Coronary artery (tissue), 2 donors: Measurements from ENCODE around the gene GPR171.
"Not testable (repeated sequence)": the region's sequence is repeated elsewhere in the genome, so short reads cannot be mapped to it uniquely, and the experiment has no call there.

ENCODE experiments used
- DNase-seq: peaks from one replicate; pipeline ENCODE4 v3.0.0-alpha.2; 2017; ENCODE audit warnings: low spot score
- H3K27ac ChIP-seq, 2 donors: fragments of 200-600 bp; sonication (generic); one replicate each; pipeline ENCODE4 v1.5.1; 2016 to 2019
- H3K4me3 ChIP-seq: fragments of 200-600 bp; sonication (generic); 2 replicates; pipeline ENCODE4 v1.5.1; 2016; ENCODE audit warnings: mild to moderate bottlenecking, moderate library complexity
- TF ChIP-seq, protein P1 (sequence below): fragments of 200-600 bp; sonication (generic); IDR thresholded peaks from one replicate; pipeline ENCODE4 v1.5.1; 2019; ENCODE audit warnings: antibody characterized with exemption

The GPR171 gene

DNA sequence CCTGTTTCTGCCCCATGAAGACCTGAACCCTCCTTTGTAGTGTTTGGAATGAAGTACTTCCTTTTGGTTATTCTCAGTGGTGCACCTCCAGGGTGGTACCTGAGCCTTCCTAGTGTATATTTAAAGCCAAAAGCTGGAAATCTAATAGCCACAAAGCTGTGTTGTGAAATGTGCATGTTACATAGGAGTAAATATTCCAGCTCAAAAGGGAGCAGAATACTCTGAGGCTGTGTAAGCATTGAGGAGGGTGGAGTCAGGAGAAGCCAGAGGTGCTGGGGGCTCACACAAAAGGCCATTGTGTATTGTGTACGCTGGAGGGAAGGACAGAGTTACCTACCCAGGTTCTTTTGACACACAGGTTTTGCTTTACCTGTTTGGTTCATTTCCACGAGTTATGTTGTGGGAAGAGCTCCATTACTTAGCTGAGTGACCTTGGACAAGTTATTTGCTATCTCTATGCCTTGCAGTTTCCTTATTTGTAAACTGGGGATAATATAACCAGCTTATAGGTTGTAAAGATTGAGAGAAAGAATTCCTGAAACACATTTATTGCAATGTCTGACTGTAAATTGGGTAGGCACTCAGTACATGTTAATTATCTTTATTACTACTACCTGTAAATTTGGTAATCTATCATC, 24.7 kb downstream of the GPR171 start:
- Histone ChIP-seq H3K27ac (no peak overlapping the region), H3K4me3 (no peak overlapping the region)
- no peak for DNase-seq
- TF ChIP-seq, protein P1, sequence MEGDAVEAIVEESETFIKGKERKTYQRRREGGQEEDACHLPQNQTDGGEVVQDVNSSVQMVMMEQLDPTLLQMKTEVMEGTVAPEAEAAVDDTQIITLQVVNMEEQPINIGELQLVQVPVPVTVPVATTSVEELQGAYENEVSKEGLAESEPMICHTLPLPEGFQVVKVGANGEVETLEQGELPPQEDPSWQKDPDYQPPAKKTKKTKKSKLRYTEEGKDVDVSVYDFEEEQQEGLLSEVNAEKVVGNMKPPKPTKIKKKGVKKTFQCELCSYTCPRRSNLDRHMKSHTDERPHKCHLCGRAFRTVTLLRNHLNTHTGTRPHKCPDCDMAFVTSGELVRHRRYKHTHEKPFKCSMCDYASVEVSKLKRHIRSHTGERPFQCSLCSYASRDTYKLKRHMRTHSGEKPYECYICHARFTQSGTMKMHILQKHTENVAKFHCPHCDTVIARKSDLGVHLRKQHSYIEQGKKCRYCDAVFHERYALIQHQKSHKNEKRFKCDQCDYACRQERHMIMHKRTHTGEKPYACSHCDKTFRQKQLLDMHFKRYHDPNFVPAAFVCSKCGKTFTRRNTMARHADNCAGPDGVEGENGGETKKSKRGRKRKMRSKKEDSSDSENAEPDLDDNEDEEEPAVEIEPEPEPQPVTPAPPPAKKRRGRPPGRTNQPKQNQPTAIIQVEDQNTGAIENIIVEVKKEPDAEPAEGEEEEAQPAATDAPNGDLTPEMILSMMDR: no peak

DNA sequence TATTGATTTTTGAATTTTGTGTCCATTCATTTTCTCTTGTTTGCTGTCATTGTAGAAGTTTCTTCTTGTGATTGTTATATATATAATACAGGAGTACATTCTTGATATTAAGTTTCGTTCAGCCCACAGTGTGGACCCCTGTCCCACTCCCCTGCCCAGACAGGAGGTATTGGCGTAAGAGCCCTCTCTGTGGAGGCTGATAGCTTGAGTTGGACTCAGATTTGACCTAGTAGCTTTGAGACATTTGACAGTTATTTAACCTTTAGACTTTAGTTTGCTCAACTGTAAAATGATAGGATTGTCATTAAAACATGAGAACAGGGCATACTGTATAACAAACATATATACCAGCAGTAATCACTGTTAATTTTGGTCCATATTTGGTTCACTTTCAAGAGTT, 27.1 kb downstream of the GPR171 start:
- no peak for DNase-seq
- TF ChIP-seq, protein P1: no peak
- H3K27ac ChIP-seq: no peak overlapping the region
- H3K4me3 ChIP-seq: no peak overlapping the region

DNA sequence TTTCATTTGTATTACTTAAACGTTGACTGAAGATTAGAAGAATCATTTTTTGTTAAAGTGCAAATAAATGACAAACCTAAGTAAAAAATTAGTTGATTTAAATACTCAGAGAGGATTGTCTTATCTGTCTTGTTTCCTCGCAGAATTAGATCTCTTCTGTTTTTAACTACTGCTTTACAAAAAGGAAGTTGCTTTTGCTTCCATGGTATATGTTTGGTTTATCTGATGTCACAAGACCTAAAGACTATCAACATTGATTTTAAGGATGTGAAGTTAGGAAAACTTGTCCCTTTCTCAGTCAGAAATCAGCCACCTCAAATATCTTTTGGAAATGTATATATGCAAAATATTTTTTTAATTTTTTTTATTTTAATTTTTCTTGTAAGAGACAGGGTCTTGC, 28.7 kb downstream of the GPR171 start:
- Histone ChIP-seq H3K27ac (no peak overlapping the region), H3K4me3 (no peak overlapping the region)
- no peak for DNase-seq
- TF ChIP-seq, protein P1: no peak

DNA sequence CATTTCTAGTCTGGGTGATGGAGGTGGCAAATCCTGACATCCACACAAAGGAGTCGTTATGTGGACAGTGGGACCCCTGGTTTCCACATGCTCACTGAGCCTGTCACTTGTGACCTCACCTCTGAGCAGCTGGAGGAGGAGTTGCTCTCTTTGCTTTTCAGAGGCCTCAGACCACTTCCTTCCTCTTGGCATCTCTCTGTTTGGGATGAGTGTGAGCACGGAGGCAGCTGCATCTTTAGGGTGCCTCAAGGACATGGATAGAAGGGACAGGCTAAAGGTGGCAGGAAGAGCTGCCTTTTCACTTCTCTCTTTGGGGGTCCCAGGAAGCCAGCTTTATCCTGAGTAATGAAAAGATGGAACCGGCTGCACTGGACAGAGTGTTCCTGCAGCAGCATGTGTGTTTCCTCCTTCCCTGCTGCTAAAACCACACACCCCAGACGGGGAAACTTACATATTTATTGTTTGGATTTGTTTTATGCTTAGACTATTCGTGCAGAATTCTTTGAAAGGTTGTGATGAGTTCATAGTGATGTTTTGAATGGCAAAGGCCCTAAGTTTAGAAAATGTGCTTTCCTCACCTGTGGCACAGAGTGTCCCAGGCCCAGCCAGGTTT, 31.8 kb downstream of the GPR171 start:
- no peak for DNase-seq
- Histone ChIP-seq H3K27ac (peak overlapping the region in 1 of 2 donors; percentile 65), H3K4me3 (no peak overlapping the region)
- TF ChIP-seq, protein P1: no peak

DNA sequence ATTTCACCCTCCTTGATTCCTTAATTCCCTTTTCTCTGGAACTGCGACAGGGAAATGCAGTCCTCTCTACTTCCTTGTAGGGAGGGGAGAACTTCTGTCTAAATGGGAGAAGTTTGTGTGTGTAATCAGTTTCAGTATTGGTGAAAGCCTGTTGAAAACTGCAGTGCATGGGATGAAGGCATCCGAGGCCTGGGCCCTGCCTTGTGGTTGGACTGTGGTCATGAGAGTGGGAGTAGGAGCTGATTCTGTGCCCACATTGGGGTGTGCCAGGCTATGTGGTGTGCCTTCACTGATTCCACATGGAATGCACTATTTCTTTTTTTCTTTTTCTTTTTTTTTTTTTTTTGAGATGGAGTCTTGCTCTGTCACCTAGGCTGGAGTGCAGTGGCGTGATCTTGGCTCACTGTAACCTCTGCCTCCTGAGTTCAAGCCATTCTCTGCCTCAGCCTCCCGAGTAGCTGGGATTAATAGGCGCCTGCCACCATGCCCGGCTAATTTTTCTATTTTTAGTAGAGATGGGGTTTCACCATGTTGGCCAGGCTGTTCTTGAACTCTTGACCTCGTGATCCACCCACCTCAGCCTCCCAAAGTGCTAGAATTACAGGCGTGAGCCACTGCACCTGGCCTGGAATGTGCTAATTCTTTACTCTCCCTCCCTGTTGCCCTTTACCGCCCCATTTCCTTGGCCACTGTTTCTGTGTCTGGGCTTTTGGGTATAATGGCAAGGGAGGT, 32.9 kb downstream of the GPR171 start:
- DNase-seq: not testable (repeated sequence)

DNA sequence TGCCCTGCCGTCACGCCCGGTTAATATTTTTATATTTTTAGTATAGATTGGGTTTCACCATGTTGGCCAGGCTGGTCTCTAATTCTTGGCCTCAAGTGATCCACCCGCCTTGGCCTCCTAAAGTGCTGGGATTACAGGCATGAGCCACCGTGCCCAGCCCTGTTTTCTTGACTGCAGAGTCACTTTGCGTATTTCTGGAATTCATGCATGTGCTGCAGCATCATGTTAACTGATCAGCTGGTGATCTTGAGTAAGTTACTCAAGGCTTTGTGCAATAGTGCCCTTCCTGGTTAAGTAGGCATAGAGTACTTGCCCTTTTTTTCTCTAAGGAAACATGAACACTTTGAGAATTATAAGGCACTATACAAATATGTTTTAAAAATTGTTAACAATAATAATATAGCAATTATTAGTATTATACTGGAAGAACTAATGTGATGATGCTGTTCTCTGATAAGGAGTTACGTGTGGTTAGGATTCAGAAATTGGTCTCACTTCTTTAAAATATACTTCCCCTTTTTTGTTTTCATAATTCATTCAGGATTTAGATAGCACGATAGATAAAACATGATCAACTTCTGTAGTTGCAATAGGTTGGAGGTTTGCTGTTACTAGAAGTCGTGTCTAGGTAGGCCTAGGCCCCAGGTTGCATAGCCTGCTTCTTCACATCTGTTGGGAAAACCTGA, 33.6 kb downstream of the GPR171 start:
- no peak for DNase-seq
- TF ChIP-seq, protein P1: no peak
- Histone ChIP-seq H3K4me3 (no peak overlapping the region), H3K27ac (peak overlapping the region in 1 of 2 donors; percentile 5)

More for the DNA sequence above, 32.9 kb downstream of the GPR171 start:
- H3K27ac ChIP-seq: peak overlapping the region in 1 of 2 donors; percentile 65
- H3K4me3 ChIP-seq: not testable (repeated sequence)
